ENCODE measurements around the gene BCL11B.

Gene BCL11B

DNA sequence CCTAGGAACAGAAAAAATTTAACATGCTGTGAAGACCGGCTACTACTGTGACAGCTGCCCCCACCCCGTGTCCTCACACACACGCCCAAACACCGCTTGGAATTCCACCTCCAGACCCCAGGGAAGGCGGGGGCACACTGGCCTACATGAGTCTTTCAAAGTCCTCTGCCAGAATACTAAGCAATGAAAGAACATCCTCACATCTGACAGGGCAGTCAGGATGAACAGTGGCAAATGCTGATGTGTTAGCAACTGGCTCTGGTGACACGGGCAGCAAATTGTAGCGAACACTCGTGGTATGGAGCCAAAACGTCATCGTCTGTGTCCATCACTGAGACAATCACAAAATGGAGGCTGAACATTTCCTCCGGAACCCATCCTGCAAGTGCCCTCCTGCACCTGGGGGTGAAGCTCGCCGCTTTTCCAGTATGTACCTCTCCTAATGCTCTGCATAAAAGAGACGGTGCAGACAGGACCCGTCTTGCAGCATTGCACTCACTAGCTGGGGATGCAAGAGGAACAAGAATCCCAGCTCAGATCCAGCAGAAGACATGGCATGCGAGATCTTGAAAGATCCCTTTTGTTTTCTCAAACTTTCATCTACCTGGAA, 94.8 kb downstream of the BCL11B start:
- no peak for DNase-seq

DNA sequence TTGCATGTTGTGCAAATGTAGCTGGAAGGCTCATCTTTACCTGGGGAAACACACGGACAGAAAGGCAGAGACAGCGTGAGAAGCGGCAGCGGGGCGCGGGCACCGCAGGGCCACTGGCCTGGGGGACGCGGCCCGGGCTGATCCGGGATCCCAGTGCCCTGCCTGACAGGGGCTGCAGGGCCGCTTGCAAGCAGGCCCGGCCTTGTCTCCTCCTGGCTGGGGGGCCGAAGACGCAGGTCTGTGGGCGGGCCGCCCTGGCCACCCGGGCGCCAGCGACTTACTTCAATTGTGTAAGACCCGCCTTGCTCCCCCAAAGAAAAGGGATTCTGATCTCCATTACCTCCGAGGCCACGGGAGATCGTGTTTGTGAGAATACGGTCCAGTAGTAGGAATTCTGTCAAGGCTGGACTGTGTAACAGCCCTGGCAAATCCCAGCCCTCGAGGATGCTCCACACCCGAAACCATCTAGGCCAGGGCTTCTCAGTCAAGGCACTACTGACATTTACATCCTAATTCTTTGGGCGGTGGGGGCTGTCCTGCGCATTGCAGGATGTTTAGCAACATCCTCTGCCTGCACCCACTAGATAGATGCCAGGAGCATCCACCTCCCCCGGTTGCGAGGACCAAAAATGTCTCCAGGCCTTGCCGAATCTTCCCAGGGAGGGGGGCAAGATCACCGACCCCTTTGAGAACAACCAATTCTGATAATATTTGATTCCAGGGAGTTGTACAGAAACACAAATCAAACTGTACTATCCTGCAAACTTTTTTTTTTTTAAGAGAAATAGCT, 95.6 kb downstream of the BCL11B start:
- DNase-seq: no peak

DNA sequence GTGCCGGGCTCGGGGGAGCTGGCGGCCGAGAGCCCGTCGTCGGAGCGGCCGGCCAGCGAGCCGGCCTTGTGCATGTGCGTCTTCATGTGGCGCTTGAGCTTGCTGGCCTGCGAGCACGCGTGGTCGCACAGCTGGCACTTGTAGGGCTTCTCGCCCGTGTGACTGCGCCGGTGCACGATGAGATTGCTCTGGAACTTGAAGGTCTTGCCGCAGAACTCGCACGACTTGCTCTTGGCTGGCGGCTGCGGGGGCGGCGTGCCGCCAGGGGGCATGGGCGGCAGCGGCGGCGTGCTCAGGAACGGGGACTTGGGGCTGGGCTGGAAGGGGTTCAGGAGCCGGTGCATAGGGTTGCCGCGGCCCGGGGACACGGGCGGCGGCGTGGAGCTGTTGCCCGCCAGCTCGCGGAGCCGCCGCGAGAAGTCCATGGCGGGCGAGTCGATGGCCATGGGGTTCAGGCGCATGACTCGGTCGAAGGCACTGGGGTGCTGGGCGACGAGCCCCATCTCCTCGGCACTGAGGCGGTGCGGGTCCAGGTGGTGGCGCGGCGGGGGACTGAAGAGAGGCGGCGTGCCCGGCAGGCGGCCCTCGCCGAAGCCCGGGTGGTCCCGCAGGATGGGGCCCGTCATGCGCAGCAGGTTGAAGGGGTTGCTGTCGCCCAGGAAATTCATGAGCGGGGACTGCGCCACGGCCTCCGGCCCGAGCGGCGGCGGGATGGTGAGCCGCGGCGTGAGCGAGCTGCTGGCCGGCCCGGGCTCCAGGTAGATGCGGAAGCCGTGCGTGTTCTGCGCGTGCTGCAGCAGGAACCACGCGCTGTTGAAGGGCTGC, 96.5 kb downstream of the BCL11B start:
- no peak for DNase-seq

GRCh38 chr14:99174770-99175319, 97.2 kb downstream of the BCL11B start:
- DNase-seq: no peak

- no peak for DNase-seq
These were observed 97.8 kb downstream of the BCL11B start for GRCh38 chr14:99174081-99174769.

GRCh38 chr14:99173506-99173905, 98.5 kb downstream of the BCL11B start:
- peak; percentile 46 for DNase-seq

- DNase-seq: no peak
These were observed 98.9 kb downstream of the BCL11B start for GRCh38 chr14:99173086-99173485.

DNA sequence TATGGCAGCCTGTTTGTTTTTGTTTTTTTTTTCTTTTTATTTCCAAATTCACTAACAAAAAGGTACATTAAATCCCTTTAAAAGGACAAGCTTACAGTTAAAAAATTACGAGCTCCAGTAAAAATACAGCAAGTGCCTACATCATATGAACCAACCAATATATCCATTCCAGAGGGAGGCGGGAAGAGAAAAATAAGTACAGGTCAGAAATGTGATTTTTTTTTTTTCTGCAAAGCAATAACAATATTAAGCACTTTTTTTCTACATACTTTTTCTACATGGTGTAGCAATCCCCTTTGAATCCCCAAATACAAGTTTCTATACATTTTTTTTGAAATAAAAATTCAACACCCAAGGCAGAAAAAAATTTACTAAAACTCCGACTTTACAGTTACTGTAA, 100.6 kb downstream of the BCL11B start:
- DNase-seq: no peak

DNA sequence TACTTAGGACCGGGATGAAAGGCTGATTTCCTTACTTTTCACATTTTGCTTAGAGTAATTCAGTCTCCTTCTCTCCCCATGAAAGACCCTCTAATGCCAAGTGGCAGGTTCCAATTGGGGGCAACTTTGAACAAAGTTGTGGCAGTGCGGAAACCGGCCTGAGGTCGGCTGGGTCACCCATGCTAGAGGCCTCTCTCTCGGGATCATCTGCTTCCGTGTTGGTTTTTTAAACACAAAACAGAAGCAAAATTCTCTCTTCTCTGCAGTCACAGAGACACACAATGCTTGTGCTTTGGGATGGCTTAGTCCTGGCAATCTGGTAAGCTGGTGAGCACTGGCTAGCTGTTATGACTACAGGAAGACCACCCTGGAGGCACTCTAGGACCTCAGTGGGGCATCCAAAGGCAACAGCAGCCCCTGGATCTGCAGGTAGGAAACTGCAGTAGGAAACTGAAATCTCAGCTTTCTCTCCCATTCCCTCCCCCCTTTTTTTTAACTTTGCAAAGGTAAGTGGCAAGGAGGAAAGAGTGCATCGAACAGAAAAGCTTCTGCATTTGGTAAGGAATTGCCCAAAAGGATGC, 102.1 kb downstream of the BCL11B start:
- DNase-seq: no peak

GRCh38 chr14:99168330-99168729, 103.7 kb downstream of the BCL11B start:
- DNase-seq: no peak

DNA sequence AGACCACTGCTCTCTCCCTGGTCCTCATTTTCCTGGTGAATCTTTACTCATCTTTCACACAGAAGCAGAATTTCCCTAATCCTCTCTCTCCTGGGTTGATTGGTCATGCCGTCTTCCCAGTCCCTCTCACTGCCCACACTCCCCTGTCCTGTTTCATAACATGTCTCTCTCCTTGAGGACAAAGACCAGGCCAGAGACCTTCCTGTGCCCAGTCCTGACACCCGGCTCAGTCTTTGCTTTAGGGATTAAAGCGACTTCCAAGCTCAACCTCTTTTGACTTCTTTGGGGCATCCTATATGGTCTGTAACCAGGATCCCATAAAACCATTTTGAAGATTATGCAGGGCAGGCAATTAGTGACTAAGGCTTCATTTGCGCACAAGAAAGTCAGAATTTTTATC, 105.5 kb downstream of the BCL11B start:
- no peak for DNase-seq

DNA sequence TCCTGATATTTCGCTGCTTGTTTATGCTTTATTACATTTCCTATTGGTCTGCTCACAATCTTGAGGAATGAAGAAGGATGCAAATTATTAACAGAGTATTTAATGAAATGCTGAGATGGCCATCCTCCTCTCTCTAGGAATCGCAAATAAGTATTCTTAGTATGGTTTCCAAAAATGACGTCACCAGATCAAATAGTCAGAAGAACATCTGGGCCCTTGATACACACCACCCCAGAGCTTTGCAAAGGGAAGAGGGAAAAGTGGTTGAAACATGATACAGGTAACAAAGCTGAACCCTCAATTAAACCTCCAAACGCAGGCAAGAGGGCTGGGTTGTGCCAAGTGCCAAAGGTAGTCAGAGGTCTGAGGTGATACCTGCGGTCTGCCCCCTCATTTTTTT, 107.3 kb downstream of the BCL11B start:
- DNase-seq: no peak

DNA sequence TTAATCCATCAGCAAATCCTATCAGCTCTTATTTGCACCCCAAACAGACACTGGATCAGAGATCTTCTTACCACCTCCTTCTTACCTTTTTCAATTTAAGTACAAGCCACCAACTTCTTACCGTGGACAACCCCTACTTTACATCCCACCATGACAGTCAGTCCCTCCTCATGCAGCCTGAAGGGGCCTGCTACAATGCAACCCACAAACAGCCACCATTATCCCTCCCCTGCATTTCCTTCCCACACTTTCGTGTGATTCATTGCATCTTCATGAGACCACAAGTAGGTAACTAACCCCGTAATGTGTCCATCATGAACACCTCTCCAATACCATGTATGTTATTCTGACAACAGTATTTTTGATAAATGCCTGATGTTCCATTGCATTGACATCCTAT, 108.6 kb downstream of the BCL11B start:
- no peak for DNase-seq

DNA sequence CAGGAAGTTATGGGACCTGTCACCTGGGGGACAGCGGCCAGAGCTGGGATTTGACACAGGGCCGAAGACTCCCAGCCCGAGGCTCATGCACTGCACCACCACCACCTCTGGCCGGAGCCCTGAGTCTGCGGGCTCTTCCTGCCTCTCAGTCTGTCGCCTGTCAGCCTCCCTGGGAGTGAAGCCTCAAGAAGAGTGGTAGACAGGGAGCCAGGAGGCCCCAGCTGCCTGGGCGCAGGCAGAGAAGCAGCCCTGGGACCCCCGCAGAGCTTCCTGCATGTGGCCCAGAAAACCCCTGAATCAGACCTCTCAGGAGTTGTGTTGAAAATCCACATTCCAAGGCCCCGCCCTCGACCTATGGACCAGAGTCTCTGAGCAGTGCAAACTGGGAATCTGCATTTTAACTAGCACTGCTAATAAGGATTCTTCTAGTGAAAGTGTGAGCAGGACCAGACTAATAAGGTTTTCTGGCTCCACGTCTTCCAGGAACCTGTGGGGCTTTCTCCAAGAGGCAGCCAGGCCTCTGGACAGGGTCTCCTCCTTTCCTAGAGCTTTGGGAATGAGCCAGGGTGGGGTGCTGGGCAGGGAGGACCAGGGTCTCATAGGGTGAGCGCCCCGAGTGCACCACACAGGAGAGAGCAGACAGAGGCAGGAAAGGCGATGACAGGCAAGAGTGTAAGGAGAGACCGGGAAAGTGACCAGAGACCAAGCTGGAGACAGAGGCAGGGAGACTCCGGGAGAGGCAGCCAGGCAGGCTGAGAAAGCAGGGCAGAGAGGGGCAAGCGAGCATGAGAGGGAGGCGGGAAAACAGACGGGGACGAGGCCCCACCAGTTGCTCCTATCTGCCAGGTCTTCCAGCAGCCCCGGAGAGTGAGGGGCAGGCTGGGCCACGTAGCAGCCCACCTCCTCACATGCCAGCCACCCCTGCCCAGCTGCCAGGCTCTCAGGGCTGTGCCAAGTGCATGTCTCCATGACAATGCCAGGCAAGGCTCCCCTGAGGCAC, 112.4 kb downstream of the BCL11B start:
- DNase-seq: no peak

- DNase-seq: no peak
These were observed 113.3 kb downstream of the BCL11B start for GRCh38 chr14:99158646-99159165.

- no peak for DNase-seq
These were observed 113.8 kb downstream of the BCL11B start for GRCh38 chr14:99158150-99158549.

DNA sequence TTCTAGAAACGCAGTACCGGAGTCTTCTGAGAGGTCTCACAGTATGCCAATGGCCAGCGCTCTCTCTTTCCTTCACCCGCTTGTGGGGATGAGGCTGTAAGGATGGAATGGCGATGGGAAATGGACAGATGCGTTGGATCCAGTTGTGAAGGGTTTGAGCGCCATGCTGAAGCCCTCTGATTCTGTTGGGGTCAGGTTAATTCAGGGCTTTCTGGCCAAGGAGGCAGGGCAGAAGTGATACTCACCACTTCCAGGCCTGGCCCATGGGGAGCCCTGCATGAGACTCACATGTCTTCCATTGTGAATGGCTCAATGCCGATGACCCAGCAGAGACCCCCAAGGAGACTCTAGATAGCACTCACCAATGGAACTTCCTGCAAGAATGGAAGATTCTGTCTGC, 114.3 kb downstream of the BCL11B start:
- DNase-seq: no peak

GRCh38 chr14:99157246-99157645, 114.8 kb downstream of the BCL11B start:
- no peak for DNase-seq

GRCh38 chr14:99156814-99157213, 115.2 kb downstream of the BCL11B start:
- DNase-seq: no peak

DNA sequence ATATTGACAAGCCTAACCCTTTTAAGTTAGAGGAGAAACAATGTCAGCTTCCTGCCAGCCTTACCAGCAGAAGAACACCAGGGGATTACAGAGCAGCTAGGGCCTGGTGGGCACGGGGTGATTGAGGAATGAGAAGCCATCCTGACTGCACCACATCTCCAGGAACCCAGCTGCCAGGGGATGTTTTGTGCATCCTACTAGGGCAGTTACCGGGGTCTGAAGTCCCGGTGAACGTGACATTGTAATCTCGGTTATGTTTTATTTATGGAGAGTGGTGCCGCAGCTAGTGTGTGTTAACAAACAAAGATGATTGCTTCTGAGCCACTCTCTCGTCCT, 115.9 kb downstream of the BCL11B start:
- no peak for DNase-seq
